Posterior vena cava (tissue), 2 donors: ENCODE data around the gene SPACA5. TPM values are rescaled to one million over a fixed set of nuclear protein-coding genes. Genes with fewer than 3 reads are reported as not detected.
"Not testable (repeated sequence)": the region's sequence is repeated elsewhere in the genome, so short reads cannot be mapped to it uniquely, and the experiment has no call there.

Experiments
- DNase-seq: peaks from one replicate; pipeline ENCODE4 v3.0.0-alpha.2; 2020; ENCODE audit warnings: low spot score
- intact Hi-C, 2 donors: fragments of 100-400 bp; cut with DNase I; formaldehyde crosslinking; loops; one replicate each; pipeline versions ENCODE4 v1.14.1 to v1.14.2; 2022 to 2023
- long read RNA-seq, 2 donors: library from polyadenylated mRNA; unstranded; transcript quantifications; one replicate each; pipeline ENCODE4 v2.0.0, GENCODE V29; 2020 to 2021
- total RNA-seq, 2 donors: library from RNA; stranded (reverse); fragmentation: NEBNext Ultra II Directional; extraction: Animal tissue kit (Norgen Biotek cat#: 25700); gene quantifications; one replicate each; pipeline ENCODE4 v1.2.1, GENCODE V29; 2021
- donor health status: DM: yes; HTN: yes; CAD: no.
- donor health status: DM: yes; HTN: yes; CAD: no.

SPACA5 gene
- total RNA-seq = not detected
- long read RNA-seq, donor 1 = 0 reads
- long read RNA-seq, donor 2 = 0 reads

DNA sequence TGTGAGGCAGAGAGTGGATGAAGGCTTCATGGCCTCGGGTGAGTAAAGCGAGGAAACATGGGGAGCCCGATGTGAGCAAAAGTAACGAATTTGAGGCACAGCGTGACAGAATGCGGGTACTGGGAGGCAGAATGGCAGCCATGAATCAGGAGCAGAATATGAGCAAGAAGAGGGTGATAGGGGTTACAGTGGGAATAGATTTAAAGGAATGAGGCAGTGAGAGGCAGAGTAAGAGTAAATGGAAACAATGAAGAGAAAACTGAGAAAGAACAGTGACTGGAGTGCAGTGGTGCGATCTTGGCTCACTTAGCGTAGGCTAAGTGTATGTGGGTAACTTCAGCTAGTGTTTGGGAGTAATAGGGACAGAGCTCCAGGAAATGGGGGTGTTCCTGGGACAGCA, at the start of gene SPACA5:
Gene SPACA5 (plus strand): TSS at position 301 of the 400 bp plus-strand sequence. CDS start 815 bp downstream, outside the sequence.
- intact Hi-C loops, DNase-seq: not testable (repeated sequence)

DNA sequence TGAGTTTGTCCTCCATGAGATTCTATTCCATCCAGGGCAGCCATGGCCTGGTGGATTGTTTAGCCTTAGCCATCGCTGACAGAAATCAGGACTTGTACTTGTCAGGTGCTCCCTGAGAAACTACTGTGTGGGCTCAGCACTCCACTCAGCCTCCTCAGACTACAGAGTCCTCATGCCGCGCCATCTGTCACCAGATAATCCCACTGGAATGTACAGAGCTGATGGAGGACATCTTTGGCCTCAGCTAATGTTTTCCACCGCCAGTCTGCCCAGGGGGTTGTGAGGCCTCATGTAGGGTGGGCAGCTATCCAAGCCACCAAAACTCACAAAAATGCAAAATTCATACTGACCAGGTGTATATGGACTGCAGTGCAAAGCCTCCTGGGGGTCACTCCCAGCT, 48.6 kb upstream of the SPACA5 start:
- intact Hi-C loops = loop anchor here in 1 of 2 donors (5.0 kb wide), 1 partner anchor 559 kb away; no protein-coding TSS in a partner anchor
- not testable (repeated sequence) for DNase-seq

DNA sequence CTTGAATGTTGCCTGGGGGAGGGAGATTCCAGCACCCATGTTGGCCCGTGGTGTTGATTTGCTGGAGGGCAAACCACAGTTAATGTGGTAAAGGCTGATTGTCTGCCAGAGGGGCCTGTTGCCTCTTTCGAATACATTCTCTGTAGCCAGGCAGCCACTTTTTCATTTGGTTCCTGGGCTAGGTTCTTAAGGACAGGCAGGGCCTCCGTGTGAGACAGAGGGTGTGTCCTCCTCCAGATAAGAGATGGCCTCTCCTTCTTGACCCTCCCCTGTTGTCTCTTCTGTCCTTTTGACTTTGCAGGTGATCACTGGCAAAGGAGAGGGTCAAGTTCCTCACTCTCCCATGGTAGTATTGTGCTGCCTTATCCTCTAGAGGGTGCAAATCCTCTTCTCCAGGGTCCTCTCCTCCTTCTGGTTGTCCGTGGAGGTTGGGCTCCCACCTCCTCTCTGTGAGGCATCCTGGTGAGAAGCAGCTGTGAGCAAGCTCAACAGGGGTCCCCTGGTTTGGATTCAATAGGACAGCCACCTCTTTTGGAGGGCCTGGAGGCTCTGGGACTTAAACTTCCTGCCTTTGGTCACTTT, 47.9 kb upstream of the SPACA5 start:
- intact Hi-C loops = loop anchor here in 1 of 2 donors (1.0 to 5.0 kb wide), 2 partner anchors 19 to 558 kb away; no protein-coding TSS in a partner anchor
- DNase-seq = no peak

DNA sequence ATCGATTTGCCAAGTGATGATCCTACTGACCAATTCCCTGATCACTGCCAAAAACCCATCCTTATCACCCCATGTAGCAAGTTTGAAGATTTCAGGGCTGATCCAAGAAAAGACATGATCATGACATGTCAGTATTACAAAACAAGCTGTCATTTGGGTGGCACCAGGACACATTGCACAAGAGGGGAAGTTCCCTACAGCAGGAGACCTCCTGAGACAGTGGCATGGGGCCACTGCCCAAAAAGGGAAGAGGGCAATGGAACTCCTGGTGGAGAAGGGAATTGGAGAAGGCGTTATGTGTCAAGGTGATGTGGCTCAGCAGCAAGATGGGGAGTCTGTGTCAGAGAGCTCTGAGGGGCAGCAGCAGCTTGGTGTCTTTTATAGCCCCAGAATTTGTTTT, 46.4 kb upstream of the SPACA5 start:
- no peak for DNase-seq
- intact Hi-C loops = no loop called here

DNA sequence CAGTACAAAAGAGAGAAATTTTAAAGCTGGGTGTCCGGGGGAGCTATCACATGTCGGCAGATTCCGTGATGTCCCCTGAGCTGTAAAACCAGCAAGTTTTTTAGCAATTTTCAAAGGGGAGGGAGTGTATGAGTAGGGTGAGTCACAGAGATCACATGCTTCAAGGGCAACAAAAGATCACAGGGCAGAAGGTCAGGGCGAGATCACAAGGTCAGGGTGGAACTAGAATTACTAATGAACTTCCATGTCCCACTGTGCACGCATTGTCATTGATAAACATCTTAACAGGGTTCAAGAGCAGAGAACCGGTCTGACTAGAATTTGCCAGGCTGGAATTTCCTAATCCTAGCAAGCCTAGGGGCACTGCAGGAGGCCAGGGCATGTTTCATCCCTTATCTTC, 45.0 kb upstream of the SPACA5 start:
- DNase-seq, intact Hi-C loops: not testable (repeated sequence)

DNA sequence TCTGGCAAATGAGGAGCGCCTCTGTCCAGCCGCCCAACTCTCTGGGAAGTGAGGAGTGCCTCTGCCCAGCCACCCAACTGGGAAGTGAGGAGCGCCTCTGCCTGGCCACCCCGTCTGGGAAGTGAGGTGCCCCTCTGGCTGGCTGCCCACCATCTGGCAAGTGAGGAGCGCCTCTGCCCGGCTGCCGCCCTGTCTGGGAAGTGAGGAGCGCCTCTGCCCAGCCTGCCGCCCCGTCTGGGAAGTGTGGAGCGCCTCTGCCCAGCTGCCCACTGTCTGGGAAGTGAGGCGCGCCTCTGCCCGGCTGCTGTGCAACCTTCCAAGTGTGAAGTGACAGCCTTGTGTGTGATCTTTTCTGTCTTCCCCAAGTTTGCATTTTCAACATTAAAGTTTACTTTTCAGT, 41.3 kb upstream of the SPACA5 start:
- DNase-seq = not testable (repeated sequence)
- intact Hi-C loops = loop anchor here in 1 of 2 donors (5.0 kb wide), 1 partner anchor 877 kb away; no protein-coding TSS in a partner anchor

DNA sequence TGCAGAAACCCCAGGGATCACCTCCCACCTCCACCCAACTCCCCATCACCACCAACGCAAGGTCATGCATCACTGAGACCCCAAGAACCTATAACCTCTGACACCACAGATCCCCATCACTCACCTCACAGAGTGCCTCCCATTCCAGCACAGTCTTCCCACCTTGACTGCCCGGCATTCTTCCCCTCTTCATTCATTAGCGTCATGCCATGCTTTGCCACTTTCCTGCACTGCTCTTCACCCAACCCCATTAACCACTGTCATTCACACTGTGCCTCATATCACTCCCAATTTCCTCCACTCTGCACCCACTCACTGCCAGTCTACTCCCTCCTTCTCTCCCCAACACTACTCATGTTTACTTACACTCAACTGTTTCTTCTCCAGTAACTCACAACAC, 33.6 kb upstream of the SPACA5 start:
- intact Hi-C loops = no loop called here
- DNase-seq = no peak

DNA sequence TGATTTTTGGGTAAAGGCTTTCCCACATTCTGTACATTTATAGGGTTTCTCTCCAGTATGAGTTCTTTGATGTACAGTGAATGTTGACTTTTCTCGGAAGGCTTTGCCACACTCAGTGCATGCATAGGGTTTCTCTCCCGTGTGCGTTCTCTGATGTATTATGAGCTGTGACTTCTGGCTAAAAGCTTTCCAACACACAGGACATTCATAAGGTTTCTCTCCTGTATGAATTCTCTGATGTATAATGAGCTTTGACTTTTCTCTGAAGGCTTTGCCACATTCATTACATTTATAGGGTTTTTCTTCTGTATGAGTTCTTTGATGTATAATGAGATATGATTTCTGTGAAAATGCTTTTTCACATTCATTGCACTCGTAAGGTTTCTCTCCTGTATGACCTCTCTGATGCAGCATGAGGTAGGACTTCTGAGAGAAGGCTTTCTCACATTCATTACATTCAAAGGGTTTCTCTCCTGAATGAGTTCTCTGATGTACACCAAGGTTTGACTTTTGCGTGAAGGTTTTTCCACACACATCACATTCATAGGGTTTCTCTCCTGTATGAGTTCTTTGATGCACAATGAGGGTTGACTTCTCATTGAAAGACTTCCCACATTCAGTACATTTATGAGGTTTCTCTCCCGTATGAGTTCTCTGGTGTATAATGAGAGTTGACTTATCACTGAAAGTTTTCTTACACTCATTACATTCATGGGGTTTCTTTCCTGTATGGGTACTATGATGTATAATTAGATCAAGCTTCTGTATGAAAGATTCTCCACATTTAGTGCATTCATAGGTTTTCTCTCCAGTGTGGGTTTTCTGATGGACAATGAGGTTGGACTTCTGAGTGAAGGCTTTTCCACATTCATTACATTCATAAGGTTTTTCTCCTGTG, 30.3 kb upstream of the SPACA5 start:
- intact Hi-C loops = no loop called here

DNA sequence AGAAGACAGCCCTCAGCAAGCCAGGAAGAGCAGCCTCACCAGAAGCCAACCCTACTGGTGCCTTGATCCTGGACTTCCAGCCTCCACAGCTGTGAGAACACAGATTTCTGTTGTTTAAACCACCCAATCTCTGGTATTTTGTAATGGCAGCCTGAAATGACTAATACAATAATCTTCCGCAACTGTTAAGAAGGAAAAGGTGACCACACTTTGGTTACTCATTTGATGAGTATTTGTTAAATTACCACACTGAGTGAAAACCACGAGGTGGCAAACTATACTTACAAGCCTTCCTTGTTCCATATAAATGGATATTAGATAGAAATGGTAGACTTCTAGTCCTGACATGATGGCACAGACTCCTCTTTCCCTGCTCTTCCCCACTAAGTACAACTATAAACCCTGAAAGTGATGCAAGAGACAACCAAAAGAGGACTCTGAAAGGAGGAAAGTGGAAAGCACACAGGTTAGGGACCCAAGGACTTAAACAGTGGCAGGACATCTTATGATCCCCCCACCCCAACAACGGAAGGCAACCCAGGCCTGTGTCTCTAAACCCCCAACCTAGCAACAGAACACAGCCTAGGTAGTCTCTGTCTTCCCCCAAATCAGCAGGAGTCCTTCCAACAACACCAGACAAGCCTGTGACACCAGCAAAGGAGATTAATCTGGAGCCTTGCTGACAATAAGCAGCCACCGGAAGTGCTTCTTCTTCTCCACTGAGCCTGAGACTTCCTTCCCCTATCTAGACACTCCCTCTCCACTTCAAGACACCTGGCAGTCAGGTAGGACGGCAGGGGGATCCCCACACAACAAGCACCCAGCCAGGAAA, 15.3 kb upstream of the SPACA5 start:
- no peak for DNase-seq
- intact Hi-C loops = no loop called here

More for the DNA sequence above, 30.3 kb upstream of the SPACA5 start:
- no peak for DNase-seq

DNA sequence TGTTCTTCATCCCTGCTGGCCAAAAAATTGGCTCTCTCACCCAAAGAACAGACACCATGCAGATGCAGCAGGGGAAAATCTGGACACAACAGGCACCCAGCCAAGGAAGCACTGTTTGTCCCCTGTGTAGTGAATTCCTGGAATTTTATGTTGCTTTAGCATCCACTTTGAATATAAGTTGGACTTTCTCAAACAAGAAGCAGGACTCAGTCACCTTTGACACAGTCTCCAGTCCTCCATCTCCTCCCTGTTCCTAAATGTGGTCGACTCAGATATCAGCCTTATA, 14.8 kb upstream of the SPACA5 start:
- intact Hi-C loops = no loop called here
- no peak for DNase-seq

DNA sequence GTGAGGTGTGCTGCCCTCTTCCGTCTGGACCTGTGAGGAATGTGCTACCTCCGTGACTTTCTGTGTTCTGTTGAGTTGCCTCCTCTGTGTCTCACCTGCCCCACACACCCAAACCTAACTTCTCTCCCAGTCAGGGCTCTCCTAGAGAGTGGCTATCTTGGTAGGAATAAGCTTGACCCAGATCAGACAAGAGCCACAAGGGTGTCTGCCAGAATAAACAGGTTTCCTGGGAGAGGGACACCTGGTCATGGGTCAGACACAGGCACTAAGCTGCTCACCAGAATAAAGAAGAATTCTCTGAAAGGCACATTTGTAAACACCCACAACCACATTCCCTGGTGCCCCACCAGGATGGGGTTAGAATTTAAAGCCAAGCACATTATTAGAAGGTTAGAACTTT, 14.1 kb upstream of the SPACA5 start:
- intact Hi-C loops = no loop called here
- DNase-seq = no peak

DNA sequence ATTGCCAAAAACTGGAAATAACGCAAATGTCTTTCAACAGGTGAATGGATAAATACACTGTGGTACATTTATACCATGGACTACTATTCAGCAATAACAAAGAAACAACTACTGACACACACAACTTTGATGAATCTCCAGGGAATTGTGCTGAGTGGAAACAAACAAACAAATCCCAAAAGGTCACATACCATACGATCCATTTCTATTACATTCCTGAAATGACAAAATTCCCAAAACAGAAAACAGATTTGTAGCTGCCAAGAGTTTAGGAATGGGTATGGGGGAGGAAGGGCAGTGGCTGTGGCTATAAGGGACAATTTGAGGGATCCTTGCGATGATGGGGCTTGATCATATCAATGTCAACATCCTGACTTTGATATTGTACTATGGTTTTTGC, 5.5 kb upstream of the SPACA5 start:
- no peak for DNase-seq
- intact Hi-C loops = no loop called here

DNA sequence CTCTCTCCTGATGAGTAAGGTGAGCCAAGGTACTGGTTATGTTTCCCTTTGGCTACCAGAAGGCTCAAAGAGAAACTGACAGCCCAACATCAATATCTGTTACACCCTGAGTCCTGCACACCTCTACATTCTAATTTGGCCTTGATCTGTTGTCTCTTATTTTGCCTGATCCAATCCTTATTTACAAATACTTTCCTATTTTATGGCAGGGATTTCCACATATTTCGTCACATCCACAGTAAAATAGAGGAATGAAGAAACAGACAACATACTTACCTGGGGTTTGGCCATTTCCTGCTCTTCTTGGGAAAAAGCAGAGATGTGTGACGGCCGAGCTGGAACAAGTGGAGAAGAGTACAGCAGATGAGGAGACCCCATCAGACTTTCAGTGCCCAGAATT, 4.5 kb upstream of the SPACA5 start:
- no peak for DNase-seq
- intact Hi-C loops = no loop called here

DNA sequence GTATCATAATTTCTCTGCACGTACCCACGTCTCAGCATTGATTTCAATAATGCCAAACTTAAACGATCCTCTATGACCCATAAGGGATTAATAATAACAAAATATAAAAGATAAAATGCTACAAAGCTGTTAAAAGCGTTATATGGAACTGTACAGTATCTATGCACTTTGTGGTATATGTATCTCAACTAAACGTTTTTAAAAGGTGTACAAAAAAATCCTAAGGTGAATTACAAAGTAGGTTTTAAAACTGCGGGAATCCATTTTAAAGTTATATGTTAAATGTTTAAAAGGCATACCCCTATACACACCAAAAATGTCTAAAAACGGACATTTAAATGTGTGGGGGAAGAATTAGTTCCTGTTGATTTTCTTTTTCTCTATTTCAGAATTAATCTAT, 3.9 kb upstream of the SPACA5 start:
- DNase-seq = no peak

DNA sequence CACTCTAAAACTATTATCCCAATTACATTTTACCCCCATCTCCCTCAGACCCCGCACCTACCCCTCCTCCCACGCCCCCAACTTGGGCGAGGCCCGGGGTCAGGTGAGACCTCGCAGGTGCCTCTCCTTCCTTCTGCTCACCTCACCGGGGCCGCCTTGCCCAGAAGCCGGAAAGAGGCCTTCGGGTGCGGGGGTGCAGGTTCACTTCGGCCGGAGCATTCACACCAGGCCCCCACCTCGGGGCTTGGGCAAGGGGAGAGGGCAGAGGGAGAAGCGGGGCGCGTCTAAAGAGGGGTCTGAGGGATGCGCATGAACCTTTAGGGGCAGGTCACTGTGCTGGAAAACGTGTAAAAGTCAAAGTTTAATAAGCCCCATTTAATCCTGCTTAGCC, 3.4 kb upstream of the SPACA5 start:
- peak; percentile 80 for DNase-seq
- intact Hi-C loops = no loop called here

More for the DNA sequence above, 3.9 kb upstream of the SPACA5 start:
- intact Hi-C loops = no loop called here

DNA sequence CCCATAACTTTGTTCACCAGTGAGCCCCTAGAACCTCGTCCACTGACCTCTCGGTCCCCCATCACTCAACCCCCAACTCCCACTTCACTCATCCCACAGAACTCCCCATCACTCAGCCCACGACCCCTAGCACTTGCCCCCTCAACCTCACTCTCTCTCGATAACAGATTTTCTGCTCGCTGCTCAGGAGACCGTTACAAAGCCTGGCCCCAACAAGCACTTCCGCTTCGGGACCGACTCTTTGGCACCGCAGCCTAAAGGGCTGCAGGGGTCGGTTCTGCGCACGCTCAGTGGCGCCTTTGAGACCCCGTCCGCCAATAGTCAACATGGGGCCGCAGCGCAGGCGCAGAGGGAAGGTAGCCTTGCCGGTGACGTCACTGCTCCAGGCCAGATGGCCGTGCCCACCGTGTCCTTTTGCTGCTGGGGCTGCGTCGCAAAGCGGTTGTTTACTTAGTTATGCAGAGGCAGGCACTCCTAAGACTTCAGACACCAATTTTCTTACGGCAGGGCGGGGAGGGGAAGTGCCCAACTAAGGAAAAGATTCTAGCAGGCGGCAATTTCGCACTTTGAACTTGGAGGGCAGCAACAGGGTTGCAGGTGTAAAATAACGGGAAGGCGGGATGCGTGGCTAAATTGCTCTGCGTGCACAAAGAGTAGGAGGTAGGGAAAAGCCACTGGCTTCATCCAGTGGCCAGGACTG, 2.9 kb upstream of the SPACA5 start, which contains the start of gene ZNF182:
Gene ZNF182 (minus strand): TSS at position 232 of the 700 bp plus-strand sequence. CDS start 1,380 bp downstream, outside the sequence.
- DNase-seq = peak; percentile 98
- intact Hi-C loops = no loop called here

DNA sequence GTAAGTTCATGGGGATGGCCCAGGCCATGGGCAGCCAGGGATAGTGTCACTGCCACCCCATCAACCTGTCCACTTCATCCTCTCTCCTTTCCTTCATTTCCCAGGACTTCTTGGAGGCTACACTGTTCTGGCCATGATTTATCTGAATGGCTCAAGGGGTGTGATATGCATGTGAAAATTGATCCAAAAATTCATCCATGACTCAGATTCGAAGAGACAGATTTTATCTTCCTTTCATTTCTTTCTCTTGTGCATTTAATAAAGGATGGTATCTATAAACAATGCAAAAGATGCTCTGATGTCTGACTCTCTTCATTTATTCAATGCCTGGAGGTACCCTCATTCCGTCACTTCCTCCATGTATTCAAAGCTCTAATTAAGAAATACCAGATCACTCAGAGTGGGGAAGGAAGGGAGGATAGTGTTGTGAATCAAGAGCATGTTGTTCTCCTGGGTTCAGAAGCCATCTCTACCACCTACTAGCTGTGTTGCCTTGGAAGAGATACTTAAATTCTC, 2.7 kb downstream of the SPACA5 start:
- DNase-seq, intact Hi-C loops: not testable (repeated sequence)

DNA sequence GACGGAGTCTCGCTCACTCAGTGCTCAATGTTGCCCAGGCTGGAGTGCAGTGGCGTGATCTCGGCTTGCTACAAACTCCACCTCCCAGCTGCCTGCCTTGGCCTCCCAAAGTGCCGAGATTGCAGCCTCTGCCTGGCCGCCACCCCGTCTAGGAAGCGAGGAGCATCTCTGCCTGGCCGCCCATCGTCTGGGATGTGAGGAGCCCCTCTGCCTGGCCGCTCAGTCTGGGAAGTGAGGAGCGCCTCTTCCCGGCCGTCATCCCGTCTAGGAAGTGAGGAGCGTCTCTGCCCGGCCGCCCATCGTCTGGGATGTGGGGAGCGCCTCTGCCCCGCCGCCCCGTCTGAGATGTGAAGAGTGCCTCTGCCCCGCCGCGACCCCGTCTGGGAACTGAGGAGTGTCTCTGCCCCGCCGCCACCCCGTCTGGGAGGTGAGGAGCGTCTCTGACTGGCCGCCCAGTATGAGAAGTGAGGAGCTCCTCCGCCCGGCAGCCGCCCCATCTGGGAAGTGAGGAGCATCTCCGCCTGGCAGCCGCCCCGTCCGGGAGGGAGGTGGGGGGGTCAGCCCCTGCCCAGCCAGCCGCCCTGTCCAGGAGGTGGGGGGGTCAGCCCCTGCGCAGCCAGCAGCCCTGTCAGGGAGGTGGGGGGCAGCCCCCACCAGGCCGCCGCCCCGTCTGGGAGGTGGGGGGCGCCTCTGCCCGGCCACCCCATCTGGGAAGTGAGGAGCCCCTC, 10.0 kb downstream of the SPACA5 start:
- intact Hi-C loops = not testable (repeated sequence)

More for the DNA sequence above, 10.0 kb downstream of the SPACA5 start:
- not testable (repeated sequence) for DNase-seq
